ENCODE data around the gene TBRG1.

Gene TBRG1

DNA sequence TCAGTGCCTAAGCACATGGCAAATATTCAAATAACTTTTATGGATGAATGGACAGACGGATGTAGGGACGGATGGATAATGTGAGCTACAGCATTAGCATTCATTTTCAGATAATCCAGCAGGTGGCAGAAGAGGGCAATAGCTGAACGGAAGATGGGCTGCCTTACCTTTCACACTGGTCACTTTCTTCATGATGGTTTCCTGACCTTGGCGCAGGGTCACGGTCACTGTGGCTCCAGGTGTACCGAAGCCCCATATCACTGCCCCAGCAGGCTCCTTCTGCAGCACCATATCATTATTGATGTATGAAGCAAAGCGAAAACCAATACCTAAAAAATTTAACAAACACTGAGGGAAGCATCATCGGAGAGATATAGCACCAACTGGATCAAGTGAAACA, 46.5 kb downstream of the TBRG1 start:
- TF ChIP-seq, protein P1, sequence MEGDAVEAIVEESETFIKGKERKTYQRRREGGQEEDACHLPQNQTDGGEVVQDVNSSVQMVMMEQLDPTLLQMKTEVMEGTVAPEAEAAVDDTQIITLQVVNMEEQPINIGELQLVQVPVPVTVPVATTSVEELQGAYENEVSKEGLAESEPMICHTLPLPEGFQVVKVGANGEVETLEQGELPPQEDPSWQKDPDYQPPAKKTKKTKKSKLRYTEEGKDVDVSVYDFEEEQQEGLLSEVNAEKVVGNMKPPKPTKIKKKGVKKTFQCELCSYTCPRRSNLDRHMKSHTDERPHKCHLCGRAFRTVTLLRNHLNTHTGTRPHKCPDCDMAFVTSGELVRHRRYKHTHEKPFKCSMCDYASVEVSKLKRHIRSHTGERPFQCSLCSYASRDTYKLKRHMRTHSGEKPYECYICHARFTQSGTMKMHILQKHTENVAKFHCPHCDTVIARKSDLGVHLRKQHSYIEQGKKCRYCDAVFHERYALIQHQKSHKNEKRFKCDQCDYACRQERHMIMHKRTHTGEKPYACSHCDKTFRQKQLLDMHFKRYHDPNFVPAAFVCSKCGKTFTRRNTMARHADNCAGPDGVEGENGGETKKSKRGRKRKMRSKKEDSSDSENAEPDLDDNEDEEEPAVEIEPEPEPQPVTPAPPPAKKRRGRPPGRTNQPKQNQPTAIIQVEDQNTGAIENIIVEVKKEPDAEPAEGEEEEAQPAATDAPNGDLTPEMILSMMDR (conservative IDR thresholded peaks at IDR 0.05; ENCODE audit: low read depth, low read length) = peak; percentile 90
- DNase-seq (ENCODE audit: low read depth) = peak; percentile 72

DNA sequence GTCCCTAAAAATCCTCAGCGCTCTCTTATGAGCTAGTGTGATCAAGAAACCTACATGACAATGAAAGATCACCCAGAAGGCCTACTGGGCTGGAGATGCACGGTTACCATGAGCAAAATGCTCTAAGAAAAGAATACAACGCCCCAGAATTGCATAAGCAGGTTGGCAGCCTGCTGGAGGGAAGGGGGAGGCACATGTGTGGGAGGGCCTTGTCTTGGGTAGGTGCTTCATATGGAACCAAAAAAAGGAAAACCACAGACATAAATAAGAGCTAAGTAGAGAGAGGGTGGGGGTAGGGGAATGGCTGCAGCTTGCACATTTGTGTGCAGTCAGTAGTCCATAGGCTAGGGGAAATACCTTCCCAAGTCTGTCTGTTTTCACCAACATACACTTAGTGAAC, 48.1 kb downstream of the TBRG1 start:
- no peak for DNase-seq (ENCODE audit: low read depth)
- TF ChIP-seq, protein P1 (conservative IDR thresholded peaks at IDR 0.05; ENCODE audit: low read depth, low read length) = no peak
- no peak overlapping the region for H3K4me3 ChIP-seq (ENCODE audit: low read depth, low read length)

More for the DNA sequence above, 46.5 kb downstream of the TBRG1 start:
- no peak overlapping the region for H3K4me3 ChIP-seq (ENCODE audit: low read depth, low read length)

DNA sequence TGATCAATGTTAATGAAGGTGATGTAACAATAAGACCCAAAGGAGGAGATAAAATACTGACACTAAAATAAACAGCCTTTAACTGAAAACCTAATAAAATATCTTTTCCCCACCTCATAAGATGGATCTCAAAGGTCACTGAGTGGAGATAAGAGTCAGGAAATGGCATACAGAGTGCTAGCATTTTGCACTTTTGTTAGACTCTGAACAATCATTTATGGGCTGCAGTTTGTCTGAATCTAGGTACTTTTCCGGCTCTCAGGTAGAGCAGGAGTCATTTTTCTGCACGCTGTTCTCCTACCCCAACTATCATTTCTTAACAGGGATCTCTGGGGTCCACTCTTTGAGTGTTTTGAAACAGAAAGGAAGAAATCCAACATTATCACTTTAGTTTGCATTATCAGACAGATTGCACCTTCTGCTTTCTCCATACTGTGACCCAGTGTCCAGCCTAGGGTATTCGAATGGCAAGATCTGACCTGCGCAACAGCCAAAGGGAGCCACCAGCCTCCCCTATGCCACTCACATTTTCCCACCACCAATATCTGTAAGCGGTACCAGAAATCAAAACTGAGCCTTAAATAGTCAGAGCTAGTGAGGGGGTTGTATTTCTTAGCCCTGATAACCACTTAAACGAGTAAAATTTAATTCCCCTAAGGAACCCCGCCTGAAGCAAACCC, 50.0 kb downstream of the TBRG1 start:
- H3K4me3 ChIP-seq (ENCODE audit: low read depth, low read length) = peak overlapping the region; percentile 81
- DNase-seq (ENCODE audit: low read depth) = no peak
- TF ChIP-seq, protein P1 (conservative IDR thresholded peaks at IDR 0.05; ENCODE audit: low read depth, low read length) = no peak

DNA sequence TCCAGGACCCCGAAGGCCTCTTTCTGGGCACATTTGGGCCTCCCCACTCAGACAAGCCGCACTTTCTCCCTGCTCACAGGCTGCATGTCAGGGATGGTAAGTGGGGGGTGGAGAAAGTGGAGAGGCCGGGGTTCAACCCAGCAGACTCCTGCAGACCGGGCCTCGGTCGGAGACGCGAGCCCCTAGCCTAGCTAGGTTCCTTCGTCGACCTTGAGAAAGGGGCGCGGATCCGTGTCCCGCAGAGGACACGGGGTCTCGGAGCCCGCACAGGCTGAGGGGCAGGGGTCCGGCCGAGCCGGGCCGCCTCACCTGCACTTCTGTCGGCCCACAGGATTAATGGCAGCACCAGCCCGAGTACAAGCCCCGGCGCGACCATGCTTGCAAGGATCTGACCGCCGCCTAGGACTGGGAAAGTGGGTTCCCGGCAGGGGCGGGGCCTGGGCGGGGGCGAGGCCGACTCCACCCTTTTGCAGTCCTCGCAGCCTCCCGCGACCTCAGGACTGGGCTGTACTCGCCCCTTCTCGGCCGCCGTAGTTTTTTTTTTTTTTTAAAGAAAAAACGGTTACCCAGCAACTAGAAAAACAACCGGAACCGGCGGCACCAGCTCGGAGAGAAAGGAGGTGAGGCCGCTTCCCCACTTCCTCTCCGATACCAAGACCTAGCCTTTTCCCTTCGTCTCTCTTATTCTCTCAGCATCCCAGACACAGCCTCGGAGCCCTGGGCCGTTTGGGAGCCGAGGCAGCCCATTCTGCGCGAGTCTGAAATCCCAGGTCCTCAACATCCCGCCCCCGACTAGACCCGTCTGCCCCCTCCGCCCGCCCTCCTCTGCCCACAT, 50.9 kb downstream of the TBRG1 start, which contains the start of the genes SIAE and SPA17:
Gene SIAE, minus strand, starts transcription at position 407 of the 835 bp plus-strand sequence. Its CDS starts 31 bp downstream, at position 376.
Gene SPA17, plus strand, starts transcription at position 572 of the 835 bp plus-strand sequence. CDS start 1,361 bp downstream, outside the sequence.
- TF ChIP-seq, protein P1 (conservative IDR thresholded peaks at IDR 0.05; ENCODE audit: low read depth, low read length) = no peak
- peak within 1 kb of the TSS; percentile 81 for H3K4me3 ChIP-seq (ENCODE audit: low read depth, low read length)
- peak; percentile 98 for DNase-seq (ENCODE audit: low read depth)

DNA sequence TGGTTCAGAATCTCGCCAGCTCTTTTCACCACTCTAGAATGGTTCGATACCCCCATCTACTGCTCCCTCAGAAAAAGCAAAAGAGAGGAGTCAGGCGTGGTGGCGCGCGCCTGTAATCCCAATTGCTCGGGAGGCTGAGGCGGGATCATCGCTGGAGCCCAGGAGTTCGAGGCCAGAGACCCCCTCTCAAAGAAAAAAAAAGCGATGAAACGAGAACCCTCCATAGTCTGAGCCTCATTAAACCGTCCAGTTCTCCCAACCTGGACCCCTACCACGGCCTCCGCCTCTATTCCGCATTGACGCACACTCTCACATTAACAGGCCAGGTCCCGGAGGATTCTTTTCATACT, 51.5 kb downstream of the TBRG1 start:
- TF ChIP-seq, protein P1 (conservative IDR thresholded peaks at IDR 0.05; ENCODE audit: low read depth, low read length) = no peak
- DNase-seq (ENCODE audit: low read depth) = no peak
- H3K4me3 ChIP-seq (ENCODE audit: low read depth, low read length) = peak overlapping the region; percentile 81

DNA sequence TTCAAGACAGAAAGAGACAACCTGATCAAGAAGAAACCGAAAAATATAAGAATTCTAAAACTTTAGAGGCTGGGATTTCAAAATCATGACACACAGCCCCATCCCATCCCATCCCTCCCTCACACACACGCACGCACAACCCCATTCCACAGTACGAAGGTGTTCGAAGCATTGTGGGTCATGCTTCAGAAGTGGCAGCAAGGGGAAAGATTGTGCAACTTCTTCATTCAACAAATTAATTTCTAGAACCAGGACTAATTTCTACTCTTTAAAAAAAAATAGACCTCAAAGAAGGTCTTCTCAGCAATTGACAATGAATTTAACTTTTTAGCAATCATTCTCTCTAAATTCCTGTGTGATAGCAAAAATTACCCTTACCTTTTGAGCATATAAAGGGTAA, 51.9 kb downstream of the TBRG1 start:
- H3K4me3 ChIP-seq (ENCODE audit: low read depth, low read length) = peak overlapping the region; percentile 81
- no peak for DNase-seq (ENCODE audit: low read depth)
- TF ChIP-seq, protein P1 (conservative IDR thresholded peaks at IDR 0.05; ENCODE audit: low read depth, low read length) = no peak

Data from choroid plexus epithelial cell (primary cell).